GM21576 (cell line): ENCODE data around the gene NPIPB12.
"Not testable (repeated sequence)": the region's sequence is repeated elsewhere in the genome, so short reads cannot be mapped to it uniquely, and the experiment has no call there.

Experiments used
- ATAC-seq: cut with Tn5 transposase; IDR thresholded peaks from one replicate; pipeline ENCODE4 v1.9.1; 2021; ENCODE audit warnings: mild to moderate bottlenecking, moderate library complexity; ENCODE audit not compliant: unreplicated experiment

Gene NPIPB12

GRCh38 chr16:29506308-29506707 lies at the start of gene NPIPB12:
NPIPB12 (minus strand) TSS chr16:29506408.
- not testable (repeated sequence) for ATAC-seq

- ATAC-seq: not testable (repeated sequence)
Measured at GRCh38 chr16:29521520-29521919, 15.3 kb upstream of the NPIPB12 start.

GRCh38 chr16:29482276-29482675 lies 23.9 kb downstream of the NPIPB12 start:
- not testable (repeated sequence) for ATAC-seq

GRCh38 chr16:29472065-29472464 lies 34.1 kb downstream of the NPIPB12 start:
- ATAC-seq: not testable (repeated sequence)

- ATAC-seq: not testable (repeated sequence)
Measured at GRCh38 chr16:29469660-29470059, 36.5 kb downstream of the NPIPB12 start.

GRCh38 chr16:29467654-29468366 lies 38.4 kb downstream of the NPIPB12 start:
- ATAC-seq: not testable (repeated sequence)

GRCh38 chr16:29466904-29467303 lies 39.3 kb downstream of the NPIPB12 start:
- ATAC-seq: not testable (repeated sequence)

- not testable (repeated sequence) for ATAC-seq
Measured at GRCh38 chr16:29465985-29466824, 40.0 kb downstream of the NPIPB12 start.

- not testable (repeated sequence) for ATAC-seq
Measured at GRCh38 chr16:29460647-29461030, 45.6 kb downstream of the NPIPB12 start.

- ATAC-seq: not testable (repeated sequence)
Measured at GRCh38 chr16:29459706-29460646, 46.2 kb downstream of the NPIPB12 start, which contains the start of gene SULT1A4. SULT1A4 (plus strand) TSS chr16:29459913; CDS start chr16:29461386, 1,473 bp downstream.

GRCh38 chr16:29457660-29458059 lies 48.5 kb downstream of the NPIPB12 start:
- ATAC-seq: not testable (repeated sequence)

GRCh38 chr16:29454828-29455227 lies 51.4 kb downstream of the NPIPB12 start:
- peak; percentile 46 for ATAC-seq

GRCh38 chr16:29454269-29454668 lies 51.9 kb downstream of the NPIPB12 start, which contains the start of the genes BOLA2 and SLX1B:
BOLA2 (minus strand) TSS chr16:29454351; CDS start chr16:29454253, 98 bp downstream.
SLX1B (plus strand) TSS chr16:29454533.
- ATAC-seq: peak; percentile 83

GRCh38 chr16:29453754-29454153 lies 52.5 kb downstream of the NPIPB12 start:
- ATAC-seq: peak; percentile 17
